K562 (cell line): Measurements from ENCODE around the gene GPSM3. TPM values are rescaled to one million over a fixed set of nuclear protein-coding genes. Genes with fewer than 3 reads are reported as not detected.

Experiments used
- ELF1 ChIP-seq: fragments of 200-800 bp; sonication (Bioruptor generic); IDR thresholded peaks from 2 replicates; pipeline ENCODE4 v1.6.1; 2016; ENCODE audit warnings: missing genetic modification characterization, missing compliant biosample characterization
- EP300 ChIP-seq: IDR thresholded peaks from 2 replicates; pipeline ENCODE4 v1.6.1; 2012; ENCODE audit warnings: low read length, improper control_type of control experiment
- EWSR1 ChIP-seq: fragments of 450-650 bp; IDR thresholded peaks from 2 replicates; pipeline ENCODE4 v1.6.1; 2018; ENCODE audit warnings: borderline replicate concordance, mild to moderate bottlenecking, low read depth, moderate library complexity; ENCODE audit not compliant: partially characterized antibody
- FOXJ3 ChIP-seq: sonication (generic); formaldehyde crosslinking; IDR thresholded peaks from 2 replicates; pipeline ENCODE4 v1.4.0; 2020; ENCODE audit warnings: mild to moderate bottlenecking, missing genetic modification reagents
- FUS ChIP-seq: fragments of 200-400 bp; formaldehyde crosslinking; optimal IDR thresholded peaks from 2 replicates; pipeline ENCODE3; 2017; ENCODE audit warnings: low read depth, low read length
- HNRNPK ChIP-seq: fragments of 200-400 bp; formaldehyde crosslinking; IDR thresholded peaks from one replicate; pipeline ENCODE4 v1.6.1; 2018; ENCODE audit warnings: mild to moderate bottlenecking, low read depth, low read length; ENCODE audit not compliant: poor library complexity, severe bottlenecking
- IRF2 ChIP-seq: sonication (generic); formaldehyde crosslinking; IDR thresholded peaks from 2 replicates; pipeline ENCODE4 v1.8.1; 2022; ENCODE audit warnings: mild to moderate bottlenecking, missing genetic modification reagents
- MED1 ChIP-seq: sonication (generic); formaldehyde crosslinking; IDR thresholded peaks from 2 replicates; pipeline ENCODE4 v1.8.1; 2023; ENCODE audit warnings: missing genetic modification reagents, borderline replicate concordance
- MEIS2 ChIP-seq: fragments of 450-650 bp; IDR thresholded peaks from 2 replicates; pipeline ENCODE4 v1.6.1; 2014; ENCODE audit warnings: mild to moderate bottlenecking; ENCODE audit not compliant: partially characterized antibody
- PHB2 ChIP-seq: fragments of 450-650 bp; IDR thresholded peaks from 2 replicates; pipeline ENCODE4 v1.6.1; 2017; ENCODE audit warnings: low read depth
- PTBP1 ChIP-seq: fragments of 200-400 bp; formaldehyde crosslinking; IDR thresholded peaks from 2 replicates; pipeline ENCODE4 v1.6.1; 2017; ENCODE audit warnings: low read depth, low read length
- SMAD4 ChIP-seq: fragments of 250-450 bp; sonication (Bioruptor Pico); conservative IDR thresholded peaks from 2 replicates; pipeline ENCODE4 v1.8.0; 2021; ENCODE audit warnings: inconsistent platforms, mild to moderate bottlenecking, moderate library complexity
- ZNF347 ChIP-seq: fragments of 450-650 bp; formaldehyde crosslinking; IDR thresholded peaks from 2 replicates; pipeline ENCODE4 v1.4.0; 2020; ENCODE audit warnings: low read depth, mild to moderate bottlenecking, moderate library complexity
- ZNF561 ChIP-seq: fragments of 450-650 bp; formaldehyde crosslinking; conservative IDR thresholded peaks from 2 replicates; pipeline ENCODE4 v1.4.0; 2020; ENCODE audit warnings: mild to moderate bottlenecking, moderate library complexity
- polyA plus RNA-seq, 8 experiments: library from polyadenylated mRNA; depleted of rRNA in 4 of 8; stranded (reverse) in 5 of 8; unstranded in 3 of 8; fragments of >200 nt; fragmentation: Nextera tagmentation in 2 of 8; fragmentation: Illumina TruSeq in 1 of 8; extraction: Ambion mirVana in 2 of 8; extraction: Trizol in 1 of 8; gene quantifications; 2 replicates each; pipeline versions ENCODE4 v1.2.1 to v1.2.3, GENCODE V29; 2011 to 2014; ENCODE audit warnings: inconsistent platforms in 1 of 8, missing spikeins in 1 of 8
- total RNA-seq, 7 experiments: library from RNA; depleted of rRNA in 6 of 7; stranded (reverse); fragments of >200 nt in 6 of 7; fragmentation: Illumina TruSeq in 2 of 7; extraction: Trizol in 2 of 7; gene quantifications; 2 replicates each; pipeline versions ENCODE4 v1.2.1 to v1.2.3, GENCODE V29; 2011 to 2021; ENCODE audit warnings: low replicate concordance in 1 of 7
- TF ChIP-seq, protein P1 (sequence below): fragments of 250-450 bp; sonication (Bioruptor Pico); IDR thresholded peaks from 2 replicates; pipeline ENCODE4 v1.5.0; 2021
- TF ChIP-seq, protein P2 (sequence below): fragments of 250-450 bp; sonication (Bioruptor Pico); IDR thresholded peaks from 2 replicates; pipeline ENCODE4 v1.8.0; 2021; ENCODE audit warnings: mild to moderate bottlenecking, moderate library complexity
- TF ChIP-seq, protein P3 (sequence below), 2 experiments: fragments of 450-650 bp; IDR thresholded peaks; 2 replicates each; pipeline ENCODE4 v1.6.1; 2016; ENCODE audit warnings: mild to moderate bottlenecking in 2 of 2, borderline replicate concordance in 1 of 2, low read depth in 1 of 2, moderate library complexity in 1 of 2

GPSM3 gene
- total and polyA plus RNA-seq, 9 of the 15 experiments (the other 6 are each of a cell fraction or from before 2014, with no cell fraction given): 5.3 to 42.6 (median 24.4) TPM

DNA sequence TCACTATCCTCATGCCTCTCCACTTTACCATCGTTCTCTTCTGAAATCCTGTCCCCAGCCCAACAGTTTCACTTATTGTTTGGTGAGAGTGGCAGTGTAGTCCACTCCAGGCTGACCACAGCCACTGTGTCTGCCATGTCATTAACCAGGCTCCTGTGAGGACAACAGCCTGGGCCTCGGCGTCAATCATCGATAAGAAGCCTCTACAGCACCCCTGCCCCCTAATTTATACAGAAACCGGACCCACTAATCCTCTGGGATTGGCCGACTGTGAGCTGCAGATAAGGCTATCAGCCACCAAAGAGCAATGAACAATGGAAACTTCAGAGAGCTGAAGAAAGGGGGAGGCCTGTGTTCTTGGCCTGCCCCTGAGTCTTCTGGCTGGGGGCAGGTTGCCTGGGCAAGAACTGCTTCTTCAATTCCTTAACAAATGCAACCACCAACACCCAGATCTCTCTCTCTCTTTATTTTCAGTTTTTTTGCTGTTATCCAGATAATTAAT is 24.6 kb downstream of the GPSM3 start (continued):
- TF ChIP-seq FUS: no peak
- no peak for TF ChIP-seq FOXJ3
- TF ChIP-seq IRF2: no peak
- peak; percentile 79; the same call in 1 of the 2 replicates for TF ChIP-seq PHB2
- TF ChIP-seq, protein P1, sequence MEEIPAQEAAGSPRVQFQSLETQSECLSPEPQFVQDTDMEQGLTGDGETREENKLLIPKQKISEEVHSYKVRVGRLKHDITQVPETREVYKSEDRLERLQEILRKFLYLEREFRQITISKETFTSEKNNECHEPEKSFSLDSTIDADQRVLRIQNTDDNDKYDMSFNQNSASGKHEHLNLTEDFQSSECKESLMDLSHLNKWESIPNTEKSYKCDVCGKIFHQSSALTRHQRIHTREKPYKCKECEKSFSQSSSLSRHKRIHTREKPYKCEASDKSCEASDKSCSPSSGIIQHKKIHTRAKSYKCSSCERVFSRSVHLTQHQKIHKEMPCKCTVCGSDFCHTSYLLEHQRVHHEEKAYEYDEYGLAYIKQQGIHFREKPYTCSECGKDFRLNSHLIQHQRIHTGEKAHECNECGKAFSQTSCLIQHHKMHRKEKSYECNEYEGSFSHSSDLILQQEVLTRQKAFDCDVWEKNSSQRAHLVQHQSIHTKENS: no peak
- no peak for TF ChIP-seq PTBP1
- TF ChIP-seq EWSR1: no peak
- TF ChIP-seq MED1 (CRISPR knock-in tag): no peak
- no peak for TF ChIP-seq ZNF561 (CRISPR knock-in tag)
- TF ChIP-seq ZNF347: no peak
- TF ChIP-seq, protein P2, sequence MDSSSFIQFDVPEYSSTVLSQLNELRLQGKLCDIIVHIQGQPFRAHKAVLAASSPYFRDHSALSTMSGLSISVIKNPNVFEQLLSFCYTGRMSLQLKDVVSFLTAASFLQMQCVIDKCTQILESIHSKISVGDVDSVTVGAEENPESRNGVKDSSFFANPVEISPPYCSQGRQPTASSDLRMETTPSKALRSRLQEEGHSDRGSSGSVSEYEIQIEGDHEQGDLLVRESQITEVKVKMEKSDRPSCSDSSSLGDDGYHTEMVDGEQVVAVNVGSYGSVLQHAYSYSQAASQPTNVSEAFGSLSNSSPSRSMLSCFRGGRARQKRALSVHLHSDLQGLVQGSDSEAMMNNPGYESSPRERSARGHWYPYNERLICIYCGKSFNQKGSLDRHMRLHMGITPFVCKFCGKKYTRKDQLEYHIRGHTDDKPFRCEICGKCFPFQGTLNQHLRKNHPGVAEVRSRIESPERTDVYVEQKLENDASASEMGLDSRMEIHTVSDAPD (CRISPR knock-in tag): 0 out of 2 replicates have a peak, but pooled peaks have one; percentile 68
- TF ChIP-seq SMAD4 (CRISPR knock-in tag): peak; percentile 90
- peak; percentile 95 for TF ChIP-seq EP300
- peak; percentile 96 for TF ChIP-seq MEIS2
- TF ChIP-seq ELF1 (tag): no peak
- TF ChIP-seq HNRNPK: no peak
- TF ChIP-seq, protein P3, sequence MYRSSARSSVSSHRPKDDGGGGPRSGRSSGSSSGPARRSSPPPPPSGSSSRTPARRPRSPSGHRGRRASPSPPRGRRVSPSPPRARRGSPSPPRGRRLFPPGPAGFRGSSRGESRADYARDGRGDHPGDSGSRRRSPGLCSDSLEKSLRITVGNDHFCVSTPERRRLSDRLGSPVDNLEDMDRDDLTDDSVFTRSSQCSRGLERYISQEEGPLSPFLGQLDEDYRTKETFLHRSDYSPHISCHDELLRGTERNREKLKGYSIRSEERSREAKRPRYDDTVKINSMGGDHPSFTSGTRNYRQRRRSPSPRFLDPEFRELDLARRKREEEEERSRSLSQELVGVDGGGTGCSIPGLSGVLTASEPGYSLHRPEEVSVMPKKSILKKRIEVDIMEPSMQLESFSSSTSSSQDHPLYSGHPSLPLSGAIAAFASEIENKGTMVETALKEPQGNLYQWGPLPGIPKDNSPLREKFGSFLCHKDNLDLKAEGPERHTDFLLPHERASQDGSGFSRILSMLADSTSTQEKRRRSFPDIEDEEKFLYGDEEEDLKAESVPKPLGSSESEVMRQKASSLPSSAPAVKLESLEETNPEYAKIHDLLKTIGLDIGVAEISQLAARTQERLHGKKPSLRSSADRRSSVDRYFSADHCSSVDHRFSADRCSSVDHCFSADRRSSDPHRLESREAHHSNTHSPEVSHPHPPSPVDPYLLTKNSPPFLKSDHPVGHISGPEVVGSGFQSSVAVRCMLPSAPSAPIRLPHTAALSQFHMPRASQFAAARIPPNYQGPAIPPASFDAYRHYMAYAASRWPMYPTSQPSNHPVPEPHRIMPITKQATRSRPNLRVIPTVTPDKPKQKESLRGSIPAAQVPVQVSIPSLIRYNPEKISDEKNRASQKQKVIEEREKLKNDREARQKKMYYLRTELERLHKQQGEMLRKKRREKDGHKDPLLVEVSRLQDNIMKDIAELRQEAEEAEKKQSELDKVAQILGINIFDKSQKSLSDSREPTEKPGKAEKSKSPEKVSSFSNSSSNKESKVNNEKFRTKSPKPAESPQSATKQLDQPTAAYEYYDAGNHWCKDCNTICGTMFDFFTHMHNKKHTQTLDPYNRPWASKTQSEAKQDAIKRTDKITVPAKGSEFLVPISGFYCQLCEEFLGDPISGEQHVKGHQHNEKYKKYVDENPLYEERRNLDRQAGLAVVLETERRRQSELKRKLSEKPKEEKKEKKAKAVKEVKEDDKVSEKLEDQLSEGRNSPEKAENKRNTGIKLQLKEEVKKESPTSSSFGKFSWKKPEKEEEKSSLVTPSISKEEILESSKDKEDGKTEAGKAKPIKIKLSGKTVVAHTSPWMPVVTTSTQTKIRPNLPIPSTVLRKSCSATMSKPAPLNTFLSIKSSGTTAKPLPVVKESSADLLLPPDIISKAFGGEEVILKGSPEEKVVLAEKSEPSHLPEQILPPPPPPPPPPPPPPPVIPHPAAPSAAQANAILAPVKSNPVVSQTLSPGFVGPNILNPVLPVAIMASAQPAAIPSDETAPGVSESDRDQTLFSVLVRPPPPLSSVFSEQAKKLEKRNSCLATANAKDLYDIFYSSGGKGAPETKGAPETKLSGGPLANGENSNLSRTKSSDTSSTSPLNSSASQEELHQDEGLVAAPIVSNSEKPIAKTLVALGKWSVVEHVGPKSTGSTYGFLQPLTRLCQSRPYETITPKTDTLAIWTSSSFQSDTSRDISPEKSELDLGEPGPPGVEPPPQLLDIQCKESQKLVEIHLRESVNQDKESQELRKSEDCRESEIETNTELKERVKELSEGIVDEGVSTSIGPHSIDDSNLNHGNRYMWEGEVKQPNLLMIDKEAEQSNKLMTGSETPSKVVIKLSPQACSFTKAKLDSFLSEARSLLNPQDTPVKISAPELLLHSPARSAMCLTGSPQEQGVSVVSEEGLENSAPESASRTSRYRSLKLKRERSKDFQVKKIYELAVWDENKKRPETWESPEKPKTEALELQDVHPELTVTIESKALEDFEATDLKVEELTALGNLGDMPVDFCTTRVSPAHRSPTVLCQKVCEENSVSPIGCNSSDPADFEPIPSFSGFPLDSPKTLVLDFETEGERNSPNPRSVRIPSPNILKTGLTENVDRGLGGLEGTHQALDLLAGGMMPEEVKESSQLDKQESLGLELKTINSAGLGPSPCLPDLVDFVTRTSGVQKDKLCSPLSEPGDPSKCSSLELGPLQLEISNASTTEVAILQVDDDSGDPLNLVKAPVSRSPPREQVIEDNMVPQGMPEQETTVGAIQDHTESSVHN (IDR thresholded peaks at IDR 0.05; ENCODE audit: borderline replicate concordance in 1 of 2, low read depth in 1 of 2): no peak
